HG02642 (cell line): ENCODE measurements around the gene SYT7.

ENCODE experiments used
- ATAC-seq: cut with Tn5 transposase; IDR thresholded peaks from one replicate; pipeline ENCODE4 v1.9.1; 2021; ENCODE audit warnings: mild to moderate bottlenecking; ENCODE audit not compliant: unreplicated experiment, poor library complexity

Gene SYT7

DNA sequence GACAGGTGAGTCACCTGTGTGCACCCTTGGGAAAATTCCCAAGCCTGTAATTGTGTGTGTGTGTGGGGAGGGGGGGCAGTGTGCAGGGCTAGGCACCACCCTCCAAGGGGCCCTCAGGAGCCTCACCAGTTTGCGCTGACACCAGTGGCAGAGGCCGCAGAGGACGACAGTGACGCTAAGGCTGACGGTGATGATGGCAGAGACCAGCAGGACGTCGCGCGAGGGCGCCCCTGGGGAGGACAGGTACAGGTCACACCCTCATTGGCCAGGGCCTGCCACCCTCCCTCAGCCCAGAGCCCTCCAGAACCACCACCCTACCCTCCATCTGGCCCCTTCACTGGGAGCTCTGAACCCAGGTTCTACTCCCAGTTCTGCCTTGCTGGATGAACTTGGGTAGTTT, 24.9 kb downstream of the SYT7 start:
- no peak for ATAC-seq

DNA sequence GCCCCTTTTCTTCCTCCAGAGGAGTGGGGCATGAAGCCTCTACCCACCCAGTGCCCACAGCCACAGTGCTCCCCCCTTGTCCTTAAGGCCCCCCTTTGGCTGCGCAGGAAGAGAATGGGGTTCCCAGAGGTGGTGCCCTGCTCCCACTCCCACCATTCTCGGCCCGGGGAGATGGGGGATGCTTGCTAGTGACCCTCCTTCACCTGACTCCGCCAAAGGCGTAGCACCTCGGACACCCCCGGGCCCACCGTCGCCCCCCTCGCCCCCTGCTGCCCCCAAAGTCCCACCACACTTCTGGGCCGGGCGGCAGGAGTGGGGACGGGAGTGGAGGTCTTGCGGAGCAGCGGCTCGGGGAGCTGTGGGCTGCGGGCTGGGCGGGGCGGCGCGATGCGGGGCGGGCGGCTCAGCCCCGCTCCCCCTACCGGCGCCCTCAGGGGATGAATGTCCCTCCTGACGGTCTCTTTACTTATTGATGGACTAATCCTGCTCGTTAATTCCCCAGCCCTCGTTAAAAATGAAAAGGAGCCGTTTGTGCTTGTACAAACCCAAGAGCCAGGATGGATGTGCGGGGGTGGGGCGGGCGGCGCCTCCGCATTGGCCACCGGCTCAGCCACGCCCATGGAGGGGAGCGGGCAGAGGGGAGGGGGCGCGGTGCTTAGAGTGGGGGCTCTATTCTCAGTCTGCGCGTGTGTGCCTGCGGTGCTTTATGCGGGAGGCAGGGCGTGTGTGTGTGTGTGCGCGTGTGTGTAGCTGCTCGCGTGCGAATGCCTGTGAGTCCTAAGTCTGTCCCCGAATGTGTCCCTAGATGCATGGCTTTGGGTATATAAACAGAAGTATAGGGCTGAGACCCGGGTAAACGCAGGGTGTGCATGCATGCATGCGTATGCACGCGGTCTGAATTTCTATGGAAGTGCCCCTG, 25.6 kb downstream of the SYT7 start:
- ATAC-seq, result no peak

DNA sequence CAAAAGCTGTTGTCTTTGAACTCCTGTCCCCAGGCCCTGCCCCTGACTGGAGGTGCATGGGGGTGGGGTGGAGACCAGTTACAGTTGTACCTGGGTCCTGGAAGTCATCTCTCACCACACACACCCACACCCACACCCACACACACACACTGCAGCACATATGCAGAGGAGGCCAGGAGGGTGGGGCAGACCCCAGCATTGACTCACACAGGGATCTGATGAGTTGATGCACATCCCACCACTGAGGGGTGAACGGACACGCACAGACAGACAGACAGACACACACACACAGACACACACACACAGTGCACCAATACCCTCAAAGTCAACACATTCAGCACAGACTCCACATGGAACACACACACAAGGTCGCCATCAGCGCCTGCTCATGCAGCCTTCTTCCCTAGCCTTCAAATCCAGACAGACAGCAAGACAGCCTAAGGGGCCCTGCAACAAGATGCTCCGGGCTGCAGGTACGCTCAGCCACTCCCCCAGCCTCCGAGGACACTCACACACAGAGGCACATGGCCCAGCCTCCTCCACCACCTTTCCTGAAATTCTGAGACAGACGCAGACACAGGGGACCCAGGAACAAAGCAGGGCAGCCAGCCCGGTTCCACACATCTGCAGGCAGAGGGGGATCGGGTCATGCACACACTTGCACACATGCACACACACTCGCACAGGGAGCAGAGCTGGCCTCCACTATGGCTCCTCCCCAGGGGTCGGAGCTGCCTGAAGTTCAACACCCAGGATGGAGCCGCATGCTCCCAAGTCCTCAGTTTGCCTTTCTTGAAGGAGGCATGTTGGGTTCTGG, 26.5 kb downstream of the SYT7 start:
- ATAC-seq, result no peak

DNA sequence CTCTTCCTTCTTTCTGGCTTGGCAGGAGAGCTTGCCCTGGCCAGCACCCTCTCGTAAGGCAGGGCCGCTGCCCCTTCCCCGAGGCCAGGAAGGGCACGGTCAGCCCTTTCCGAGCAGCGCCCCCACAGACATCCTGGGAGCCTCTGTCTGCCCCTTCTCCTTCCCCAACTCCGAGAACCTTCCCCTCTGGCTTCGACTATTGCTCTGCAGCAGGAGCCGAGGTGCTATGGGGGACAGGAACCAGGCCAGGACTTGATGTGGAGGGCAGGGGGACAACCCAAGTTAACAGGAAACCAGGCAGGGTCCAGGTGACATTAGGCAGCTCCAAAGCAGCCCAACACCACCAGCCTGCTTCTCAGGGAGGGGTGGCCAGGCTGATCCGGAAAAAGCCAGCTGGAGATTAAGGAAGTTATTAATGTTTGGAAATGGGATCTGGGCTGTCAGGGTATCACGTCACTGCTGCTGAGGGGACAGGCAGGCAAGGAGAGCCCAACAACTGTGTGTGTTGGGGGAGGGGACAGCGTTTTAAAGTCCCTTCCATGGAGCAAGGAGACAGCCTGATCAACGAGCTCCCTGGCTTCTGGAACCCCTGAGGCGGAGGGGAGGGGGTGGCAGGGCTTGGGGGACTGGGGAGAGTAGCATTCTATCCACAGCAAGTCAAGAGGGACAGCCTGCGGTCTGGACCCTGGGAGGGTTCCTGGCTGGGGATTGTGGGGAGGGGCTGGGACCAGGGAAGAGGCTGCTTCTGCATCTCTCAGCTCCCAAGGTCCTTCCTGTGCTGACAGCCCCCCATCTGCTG, 27.3 kb downstream of the SYT7 start:
- no peak for ATAC-seq

GRCh38 chr11:61552108-61552635, 28.7 kb downstream of the SYT7 start:
- no peak for ATAC-seq

DNA sequence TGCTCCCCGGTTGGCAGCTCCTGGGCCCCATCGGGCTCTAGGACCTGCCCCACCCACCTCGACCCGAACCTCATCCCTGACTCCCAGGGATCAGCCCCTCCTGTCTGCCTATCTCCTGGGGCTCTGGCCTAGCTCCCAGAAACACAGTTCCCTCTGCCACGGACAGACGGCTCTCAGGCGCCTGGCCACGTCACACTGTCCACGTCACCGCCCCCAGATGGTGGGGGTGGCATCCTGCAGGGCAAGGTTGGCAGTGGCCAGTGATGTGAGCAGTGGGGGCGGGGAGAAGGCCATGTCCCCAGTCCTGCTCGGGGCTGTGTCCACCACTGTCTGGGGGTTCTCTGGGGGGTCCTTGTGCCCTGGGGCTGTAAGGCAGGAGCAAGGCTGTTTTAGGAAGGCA, 29.2 kb downstream of the SYT7 start:
- no peak for ATAC-seq

- ATAC-seq, result no peak
These were observed 30.1 kb downstream of the SYT7 start for GRCh38 chr11:61550665-61551227.

DNA sequence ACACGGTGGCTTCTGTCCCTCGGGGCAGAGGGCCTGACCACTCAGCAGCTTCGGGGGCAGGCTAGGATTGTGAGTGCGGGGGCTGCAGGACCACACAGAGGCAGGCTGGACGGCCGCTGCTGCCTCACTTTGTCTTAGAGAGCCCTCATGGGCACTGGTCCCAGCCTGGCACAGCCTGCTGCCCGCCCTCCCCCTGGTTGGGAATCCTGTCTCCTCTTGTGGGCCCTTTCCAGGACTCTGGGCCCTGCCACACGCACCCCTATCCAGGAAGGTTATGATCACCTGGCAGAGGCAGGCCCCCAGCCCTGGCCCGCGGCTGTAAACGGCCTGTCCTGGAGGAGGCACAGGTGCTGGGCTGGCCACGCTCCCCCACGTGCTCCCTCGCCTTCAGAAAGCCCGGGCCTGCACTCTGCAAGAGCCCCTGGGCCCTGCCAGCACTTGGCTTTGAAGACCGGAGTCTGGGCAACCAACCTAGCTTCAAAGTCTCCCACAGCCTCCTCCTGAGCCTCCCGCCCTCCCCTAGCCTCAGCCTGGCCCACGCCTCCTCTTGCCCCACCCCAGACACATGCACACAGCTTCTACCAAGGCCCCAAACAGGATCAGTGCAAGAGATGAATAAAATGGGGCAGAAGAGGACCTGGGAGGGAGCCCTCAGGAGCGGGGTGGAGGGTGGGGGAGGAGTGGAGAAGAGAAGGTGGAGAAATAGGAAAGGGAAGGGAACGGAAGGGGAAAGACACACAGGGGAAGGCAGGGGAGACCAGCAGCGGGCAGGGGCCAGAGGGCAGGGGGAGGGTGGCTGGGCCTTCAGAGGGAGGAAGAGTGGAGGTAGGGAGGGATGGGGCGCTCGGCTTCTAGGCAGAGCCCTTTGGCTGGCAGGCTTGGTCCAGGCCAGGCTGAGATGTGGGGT, 31.0 kb downstream of the SYT7 start:
- ATAC-seq, result no peak

GRCh38 chr11:61549177-61549576, 31.7 kb downstream of the SYT7 start:
- ATAC-seq, result no peak

GRCh38 chr11:61547246-61547645, 33.6 kb downstream of the SYT7 start:
- no peak for ATAC-seq

- ATAC-seq, result no peak
These were observed 34.2 kb downstream of the SYT7 start for GRCh38 chr11:61546663-61547062.

GRCh38 chr11:61545921-61546320, 35.0 kb downstream of the SYT7 start:
- ATAC-seq, result no peak

DNA sequence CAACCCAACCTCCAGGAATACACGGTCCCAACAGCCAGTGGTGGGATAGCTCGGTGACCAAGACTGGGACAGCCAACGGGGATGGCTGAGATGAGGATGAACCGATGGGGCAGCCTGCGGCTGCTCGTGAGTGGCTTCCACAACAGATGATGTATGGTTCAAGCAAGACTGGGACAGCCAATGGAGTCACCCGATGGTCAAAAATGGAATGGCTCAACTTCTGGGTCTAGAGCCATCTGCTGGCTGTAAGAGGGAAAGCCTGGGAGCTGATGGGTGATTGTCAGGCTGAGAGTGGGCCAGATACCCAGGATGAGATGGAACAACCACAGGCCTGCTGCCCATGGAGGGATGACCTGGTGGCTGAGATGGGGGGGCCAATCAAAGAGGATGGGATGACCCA, 35.5 kb downstream of the SYT7 start:
- ATAC-seq, result no peak

- no peak for ATAC-seq
These were observed 36.4 kb downstream of the SYT7 start for GRCh38 chr11:61544466-61544865.

DNA sequence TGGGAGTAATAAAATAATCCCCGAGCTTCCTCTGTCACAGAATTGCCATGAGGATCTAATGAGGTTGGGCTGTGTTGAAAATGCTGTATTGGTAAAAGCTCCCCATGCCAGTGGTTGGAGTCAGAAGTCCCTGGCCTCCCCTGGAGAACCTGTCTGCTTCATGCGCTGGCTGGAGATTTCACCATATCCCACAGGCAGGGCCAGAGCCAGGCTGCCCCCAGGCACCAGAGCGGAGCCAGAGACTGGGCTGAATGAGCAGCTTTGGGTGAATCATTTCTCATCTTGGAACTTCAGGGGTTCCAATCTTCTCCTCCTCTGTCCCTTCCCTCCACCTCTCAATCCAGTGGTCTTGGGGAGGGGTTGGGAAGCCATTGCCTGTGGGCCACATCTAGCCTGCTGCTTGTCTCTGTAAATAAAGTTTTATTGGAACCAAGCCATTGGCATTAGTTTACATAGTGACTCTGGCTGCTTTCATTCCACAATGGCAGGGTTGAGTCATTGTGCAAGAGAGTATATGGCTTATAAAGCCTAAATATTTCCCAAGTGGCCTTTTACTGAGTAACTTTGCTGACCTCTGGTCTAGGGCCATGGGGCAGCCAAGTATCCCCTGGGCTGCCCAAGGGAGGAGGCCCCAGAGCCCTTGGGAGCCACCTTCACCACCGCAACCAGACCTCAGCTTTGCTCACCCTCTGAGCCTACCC, 37.1 kb downstream of the SYT7 start:
- ATAC-seq, result no peak

DNA sequence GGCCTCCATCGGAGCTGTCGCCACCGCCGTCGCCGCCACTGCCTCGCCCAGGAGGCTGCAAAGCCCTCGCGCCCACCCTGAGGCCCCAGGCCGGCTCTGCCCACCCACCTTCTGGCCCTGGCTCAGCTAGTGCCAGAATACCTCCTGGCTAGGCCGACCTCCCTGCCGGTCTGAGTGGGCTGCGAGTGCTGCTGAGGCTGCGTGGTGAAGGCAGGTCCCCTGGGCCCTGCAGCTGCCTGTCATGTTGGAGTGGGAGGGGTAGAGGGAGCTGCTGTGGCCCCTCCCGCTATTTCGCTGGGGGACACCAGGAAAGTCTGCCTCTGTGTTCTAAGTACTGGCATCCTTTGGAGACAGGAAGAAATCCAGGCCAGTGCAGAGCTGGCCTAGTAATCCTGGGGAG, 38.2 kb downstream of the SYT7 start:
- no peak for ATAC-seq

DNA sequence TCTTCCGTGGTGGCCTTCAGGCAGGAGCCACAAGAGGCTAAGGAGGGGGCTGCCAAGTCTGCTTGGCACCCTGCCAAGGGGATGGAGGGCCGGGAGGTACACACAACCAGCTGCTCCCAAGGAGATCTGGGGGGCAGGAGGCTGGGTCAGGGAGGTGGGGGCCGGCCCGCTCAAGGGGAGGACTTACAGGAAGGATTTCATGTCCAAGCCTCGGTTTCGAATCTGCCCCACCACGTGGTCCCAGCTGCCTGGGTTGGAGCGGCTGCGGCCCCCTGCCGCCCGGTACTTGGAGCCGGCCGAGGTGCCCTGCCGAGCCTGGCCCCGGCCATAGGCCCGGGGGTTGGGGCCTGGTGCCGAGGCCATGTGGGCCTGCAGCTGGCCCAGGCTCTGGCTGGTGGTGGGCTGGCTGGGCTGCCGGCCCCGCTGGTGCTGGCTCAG, 38.8 kb downstream of the SYT7 start:
- no peak for ATAC-seq

DNA sequence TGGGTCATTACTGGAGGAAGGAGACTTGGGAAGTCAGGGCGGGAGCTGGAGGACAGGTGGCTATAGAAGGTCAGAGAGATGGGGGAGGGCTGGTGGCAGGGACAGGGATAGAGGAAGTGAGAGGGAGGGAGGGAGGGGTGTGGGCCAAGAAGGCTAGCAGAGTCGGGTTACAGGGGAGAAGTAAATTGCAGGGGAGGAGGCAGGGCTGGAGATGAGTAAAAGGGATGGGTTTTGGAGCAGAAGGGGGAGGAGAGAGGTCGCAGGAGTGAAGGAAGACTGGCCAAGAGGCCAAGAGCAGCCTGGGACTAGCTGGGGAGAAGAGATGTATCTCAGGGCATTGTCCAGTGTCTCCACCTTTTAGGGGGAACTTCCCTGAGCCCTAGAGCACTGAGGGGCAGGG, 39.3 kb downstream of the SYT7 start:
- ATAC-seq, result no peak
